Endothelial cell of umbilical vein (primary cell): ENCODE results near the gene ADRA2A. TPM values are rescaled to one million over a fixed set of nuclear protein-coding genes. Genes with fewer than 3 reads are reported as not detected.

Experiments used
- BruUV-seq: library from RNA; stranded (reverse); fragments of 400-500 nt; replicated peaks from 2 replicates; lab custom pipeline; 2021; lab: Mats Ljungman, UMichigan
- CTCF ChIA-PET: fragments of 300-600, 350-600 bp; sonication (Branson Sonifier 250); formaldehyde crosslinking; loops from one replicate; lab custom pipeline; 2021; ENCODE audit warnings: antibody characterized with exemption, inconsistent platforms; lab: Charles Lee
- POLR2A ChIA-PET: fragments of 300-600, 350-600 bp; sonication (Branson Sonifier 250); formaldehyde crosslinking; loops from one replicate; lab custom pipeline; 2021; ENCODE audit warnings: antibody characterized with exemption, inconsistent platforms; lab: Charles Lee
- DNase-seq: peaks from one replicate; pipeline ENCODE4 v3.0.0-alpha.2; 2011; ENCODE audit warnings: low read depth, low spot score
- FAIRE-seq: peaks from 2 replicates; lab custom pipeline; 2011; peaks lifted over from hg19 to GRCh38; lab: Jason Lieb, UNC
- H2AFZ ChIP-seq: 2 replicates; pipeline ENCODE4 v1.6.0; 2012; ENCODE audit warnings: low read depth, low read length, control low read depth, inconsistent platforms
- H3K27ac ChIP-seq: 2 replicates; pipeline ENCODE4 v1.5.1; 2011; ENCODE audit warnings: low read depth, mild to moderate bottlenecking, control low read depth, low read length, moderate library complexity; ENCODE audit not compliant: insufficient read depth
- H3K27me3 ChIP-seq, 2 experiments: 2 replicates each; pipeline versions ENCODE4 v1.6.0 to v1.6.1; 2011; ENCODE audit warnings: low read length in 2 of 2, mixed read lengths in 1 of 2; ENCODE audit not compliant: control insufficient read depth in 2 of 2, insufficient read depth in 2 of 2
- H3K36me3 ChIP-seq, 2 experiments: 2 replicates in 1 of 2; 3 replicates in 1 of 2; pipeline ENCODE4 v1.5.1; 2011; ENCODE audit warnings: low read length in 2 of 2, mild to moderate bottlenecking in 1 of 2, moderate library complexity in 1 of 2; ENCODE audit not compliant: control insufficient read depth in 2 of 2, insufficient read depth in 2 of 2; ENCODE audit errors: extremely low read depth in 1 of 2
- H3K4me1 ChIP-seq: 3 replicates; pipeline ENCODE4 v1.5.1; 2011; ENCODE audit warnings: mild to moderate bottlenecking, low read length; ENCODE audit not compliant: control insufficient read depth, insufficient read depth; ENCODE audit errors: extremely low read depth
- H3K4me2 ChIP-seq: 2 replicates; pipeline ENCODE4 v1.6.1; 2011; ENCODE audit warnings: low read length, control low read depth, mixed read lengths; ENCODE audit not compliant: insufficient read depth
- H3K4me3 ChIP-seq, 3 experiments: fragments of 200-600 bp in 1 of 3; sonication (generic), shearing (Covaris generic) in 1 of 3; replicated peaks in 1 of 3; 2 replicates each; pipeline ENCODE4 v1.5.1; 2011 to 2016; ENCODE audit warnings: control low read depth in 3 of 3, low read length in 3 of 3, mild to moderate bottlenecking in 2 of 3, inconsistent platforms in 1 of 3, low read depth in 1 of 3, moderate library complexity in 1 of 3; ENCODE audit not compliant: insufficient read depth in 1 of 3
- H3K79me2 ChIP-seq: 2 replicates; pipeline ENCODE4 v1.6.0; 2012; ENCODE audit warnings: low read length, inconsistent platforms; ENCODE audit not compliant: control insufficient read depth, insufficient read depth
- H3K9ac ChIP-seq: replicated peaks from 2 replicates; pipeline ENCODE3; 2011; ENCODE audit warnings: low read length, control low read depth; ENCODE audit not compliant: insufficient read depth; ENCODE audit errors: extremely low read depth
- H3K9me1 ChIP-seq: replicated peaks from 3 replicates; pipeline ENCODE4 v1.6.0; 2011; ENCODE audit warnings: mild to moderate bottlenecking, low read length; ENCODE audit not compliant: control insufficient read depth, insufficient read depth; ENCODE audit errors: extremely low read depth
- H3K9me3 ChIP-seq: replicated peaks from 2 replicates; pipeline ENCODE4 v1.5.1; 2012; ENCODE audit warnings: low read length, inconsistent platforms; ENCODE audit not compliant: control insufficient read depth, insufficient read depth
- H4K20me1 ChIP-seq: replicated peaks from 2 replicates; pipeline ENCODE3; 2011; ENCODE audit warnings: mild to moderate bottlenecking, low read length; ENCODE audit not compliant: control insufficient read depth, insufficient read depth; ENCODE audit errors: extremely low read depth
- EZH2 ChIP-seq: IDR thresholded peaks from 2 replicates; pipeline ENCODE4 v1.6.1; 2012; ENCODE audit warnings: borderline replicate concordance, low read depth, mild to moderate bottlenecking, moderate library complexity, low read length, inconsistent platforms; ENCODE audit not compliant: severe bottlenecking
- FOS ChIP-seq: IDR thresholded peaks from 2 replicates; pipeline ENCODE4 v1.6.1; 2011; ENCODE audit warnings: mild to moderate bottlenecking, low read length, moderate library complexity, borderline replicate concordance; ENCODE audit not compliant: insufficient read depth
- GATA2 ChIP-seq: IDR thresholded peaks from 2 replicates; pipeline ENCODE4 v1.7.0; 2011; ENCODE audit warnings: low read depth, mild to moderate bottlenecking, moderate library complexity, mixed read lengths, low read length; ENCODE audit not compliant: insufficient read length, insufficient read depth
- JUN ChIP-seq: IDR thresholded peaks from 2 replicates; pipeline ENCODE4 v1.6.1; 2011; ENCODE audit warnings: borderline replicate concordance, low read depth; ENCODE audit not compliant: insufficient read length, insufficient read depth
- MYC ChIP-seq: IDR thresholded peaks from one replicate; pipeline ENCODE4 v1.6.1; 2011; ENCODE audit warnings: mild to moderate bottlenecking, low read depth, low read length
- POLR2A ChIP-seq: IDR thresholded peaks from 2 replicates; pipeline ENCODE4 v1.6.1; 2012; ENCODE audit warnings: low read depth, mild to moderate bottlenecking, control low read depth, low read length
- POLR2AphosphoS5 ChIP-seq: IDR thresholded peaks from 2 replicates; pipeline ENCODE4 v1.6.1; 2012; ENCODE audit warnings: low read depth, mild to moderate bottlenecking, control low read depth, low read length, moderate library complexity; ENCODE audit not compliant: insufficient read depth
- dilution Hi-C: fragments of 300-500 bp; cut with MboI; formaldehyde crosslinking; loops from one replicate; pipeline ENCODE4 v1.15.0; 2019; ENCODE audit warnings: low sequenced_read_pairs; ENCODE audit not compliant: extremely low pct_ligation_motif_present
- intact Hi-C: fragments of 100-400 bp; cut with micrococcal nuclease; formaldehyde crosslinking; loops from one replicate; pipeline ENCODE4 v1.10.0; 2022
- polyA plus RNA-seq, 4 experiments: library from polyadenylated mRNA; depleted of rRNA in 3 of 4; stranded (reverse) in 3 of 4; unstranded in 1 of 4; fragments of >200 nt; gene quantifications; 2 replicates each; pipeline versions ENCODE4 v1.2.1 to v1.2.3, GENCODE V29; 2011 to 2012; ENCODE audit warnings: missing spikeins in 1 of 4
- total RNA-seq: library from RNA; stranded (reverse); gene quantifications from 2 replicates; pipeline ENCODE4 v1.2.3, GENCODE V29; 2021
- TF ChIP-seq, protein P1 (sequence below): IDR thresholded peaks from 2 replicates; pipeline ENCODE4 v1.6.1; 2011; ENCODE audit not compliant: insufficient read depth, insufficient read length
- TF ChIP-seq, protein P2 (sequence below), 2 donors: IDR thresholded peaks; 1 replicate in 1 of 2; 2 replicates in 1 of 2; pipeline ENCODE4 v1.5.1; 2011; ENCODE audit warnings: low read length in 2 of 2, mild to moderate bottlenecking in 2 of 2, moderate library complexity in 2 of 2, control low read depth in 1 of 2, inconsistent platforms in 1 of 2, low read depth in 1 of 2; ENCODE audit not compliant: insufficient read depth in 1 of 2; ENCODE audit errors: extremely low read depth in 1 of 2

The ADRA2A gene
- total and polyA plus RNA-seq, 2 donors (not counting 3 experiments of a cell fraction or from before 2014, with no cell fraction given) = 0.03 TPM; not detected in 1

DNA sequence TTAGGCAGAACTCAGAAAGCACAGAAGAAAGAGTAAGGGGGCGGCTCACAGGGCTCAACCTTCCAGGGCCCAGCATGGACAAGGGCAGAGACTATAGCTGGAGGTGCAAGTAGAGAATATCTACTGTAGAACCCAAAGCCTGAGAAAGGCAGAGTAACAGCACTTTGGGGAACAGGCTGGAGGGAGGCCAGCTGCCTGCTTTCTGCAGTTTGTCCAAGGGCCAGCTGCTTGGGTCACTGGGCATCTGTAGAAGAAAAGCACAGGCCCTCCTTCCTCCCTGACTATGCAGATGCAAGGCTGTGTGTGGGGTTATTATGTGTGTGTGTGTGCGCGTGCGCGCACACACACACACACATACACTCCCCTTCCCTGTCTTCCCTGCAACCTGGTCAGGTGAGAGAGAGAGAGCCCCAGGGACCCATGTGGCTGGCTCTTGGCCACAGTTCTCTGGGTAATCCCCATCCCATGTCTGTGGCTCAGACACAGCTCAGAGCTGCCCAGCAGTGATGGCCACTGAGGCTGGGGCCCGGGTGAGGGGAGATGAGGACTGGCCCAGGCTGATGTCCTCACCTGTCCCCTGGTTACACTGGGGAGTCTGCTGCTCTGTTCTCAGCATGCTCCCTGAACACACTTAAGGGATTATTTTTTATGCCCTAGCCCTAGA, 9.0 kb downstream of the ADRA2A start:
- Histone ChIP-seq H2AFZ (no peak overlapping the region), H3K36me3 (no peaks in the 10 kb centered on the region), H3K9ac (no peak overlapping the region), H3K79me2 (no peaks in the 10 kb centered on the region), H3K9me3 (no peaks in the 10 kb centered on the region), H3K9me1 (no peaks in the 10 kb centered on the region), H3K27me3 (peaks cover 0 to 4% of the 10 kb centered on the region in 2 experiments), H3K27ac (no peak overlapping the region), H4K20me1 (no peaks in the 10 kb centered on the region), H3K4me2 (no peak overlapping the region), H3K4me1 (no peaks in the 10 kb centered on the region), H3K4me3 (no peak overlapping the region)
- DNase-seq = no peak
- BruUV-seq = no TSS peak
- dilution Hi-C loops (no loop called here), intact Hi-C loops (no loop called here)
- ChIA-PET CTCF (no interaction called here), POLR2A (no interaction called here)
- TF ChIP-seq, protein P1, sequence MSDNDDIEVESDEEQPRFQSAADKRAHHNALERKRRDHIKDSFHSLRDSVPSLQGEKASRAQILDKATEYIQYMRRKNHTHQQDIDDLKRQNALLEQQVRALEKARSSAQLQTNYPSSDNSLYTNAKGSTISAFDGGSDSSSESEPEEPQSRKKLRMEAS = no peak
- no peak for FAIRE-seq

DNA sequence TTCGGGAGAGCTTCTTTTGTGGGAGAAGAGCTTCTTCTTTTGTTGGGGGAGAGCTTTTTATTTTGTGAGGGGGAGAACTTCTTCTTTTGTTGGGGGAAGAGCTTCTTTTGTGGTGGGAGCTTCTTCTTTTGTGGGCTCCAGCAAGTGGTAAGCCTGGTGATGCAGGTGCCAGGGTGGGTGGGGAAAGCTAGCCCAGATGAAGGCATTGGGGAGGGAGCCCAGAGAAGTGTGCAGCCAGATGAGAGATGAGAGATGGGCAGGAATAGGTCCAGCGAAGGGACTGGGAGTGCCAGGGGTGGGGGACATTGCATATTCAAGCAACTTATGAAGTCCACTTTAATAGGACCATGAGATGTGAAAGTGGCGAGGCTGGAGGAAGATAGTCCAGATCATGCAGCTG, 9.7 kb downstream of the ADRA2A start:
- H3K27me3 ChIP-seq = no peaks in the 10 kb centered on the region
- no peaks in the 10 kb centered on the region for H3K4me1 ChIP-seq
- H3K9me3 ChIP-seq = no peaks in the 10 kb centered on the region
- ChIA-PET CTCF (no interaction called here), POLR2A (no interaction called here)
- no peak for TF ChIP-seq GATA2
- TF ChIP-seq FOS = no peak
- TF ChIP-seq POLR2AphosphoS5 = no peak
- TF ChIP-seq, protein P2, sequence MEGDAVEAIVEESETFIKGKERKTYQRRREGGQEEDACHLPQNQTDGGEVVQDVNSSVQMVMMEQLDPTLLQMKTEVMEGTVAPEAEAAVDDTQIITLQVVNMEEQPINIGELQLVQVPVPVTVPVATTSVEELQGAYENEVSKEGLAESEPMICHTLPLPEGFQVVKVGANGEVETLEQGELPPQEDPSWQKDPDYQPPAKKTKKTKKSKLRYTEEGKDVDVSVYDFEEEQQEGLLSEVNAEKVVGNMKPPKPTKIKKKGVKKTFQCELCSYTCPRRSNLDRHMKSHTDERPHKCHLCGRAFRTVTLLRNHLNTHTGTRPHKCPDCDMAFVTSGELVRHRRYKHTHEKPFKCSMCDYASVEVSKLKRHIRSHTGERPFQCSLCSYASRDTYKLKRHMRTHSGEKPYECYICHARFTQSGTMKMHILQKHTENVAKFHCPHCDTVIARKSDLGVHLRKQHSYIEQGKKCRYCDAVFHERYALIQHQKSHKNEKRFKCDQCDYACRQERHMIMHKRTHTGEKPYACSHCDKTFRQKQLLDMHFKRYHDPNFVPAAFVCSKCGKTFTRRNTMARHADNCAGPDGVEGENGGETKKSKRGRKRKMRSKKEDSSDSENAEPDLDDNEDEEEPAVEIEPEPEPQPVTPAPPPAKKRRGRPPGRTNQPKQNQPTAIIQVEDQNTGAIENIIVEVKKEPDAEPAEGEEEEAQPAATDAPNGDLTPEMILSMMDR (IDR thresholded peaks at IDR 0.05; ENCODE audit: extremely low read depth in 1 of 2, insufficient read depth in 1 of 2, low read depth in 1 of 2, low read length in 2 of 2) = no peak
- no peak for TF ChIP-seq MYC
- TF ChIP-seq EZH2 = no peak
- TF ChIP-seq JUN = no peak
- TF ChIP-seq POLR2A = no peak
- TF ChIP-seq, protein P1 = no peak
- no peak overlapping the region for H3K27ac ChIP-seq
- no peaks in the 10 kb centered on the region for H3K9me1 ChIP-seq
- no peaks in the 10 kb centered on the region for H3K79me2 ChIP-seq
- DNase-seq (no peak), FAIRE-seq (no peak)
- H3K36me3 ChIP-seq = no peaks in the 10 kb centered on the region
- no peak overlapping the region for H3K4me3 ChIP-seq
- intact Hi-C loops (no loop called here), dilution Hi-C loops (no loop called here)
- no peak overlapping the region for H3K4me2 ChIP-seq
- H2AFZ ChIP-seq = no peak overlapping the region
- H3K9ac ChIP-seq = no peak overlapping the region
- BruUV-seq = no TSS peak
- no peaks in the 10 kb centered on the region for H4K20me1 ChIP-seq
